HG03159 (cell line): ENCODE measurements around the gene IRX6.

Experiments
- ATAC-seq: cut with Tn5 transposase; IDR thresholded peaks from one replicate; pipeline ENCODE4 v1.9.1; 2021; ENCODE audit warnings: mild to moderate bottlenecking, moderate library complexity; ENCODE audit not compliant: unreplicated experiment

The IRX6 gene

GRCh38 chr16:55322327-55322726, 1.7 kb upstream of the IRX6 start:
- no peak for ATAC-seq

- ATAC-seq = no peak
Measured at GRCh38 chr16:55324285-55325079, 479 bp downstream of the IRX6 start.

DNA sequence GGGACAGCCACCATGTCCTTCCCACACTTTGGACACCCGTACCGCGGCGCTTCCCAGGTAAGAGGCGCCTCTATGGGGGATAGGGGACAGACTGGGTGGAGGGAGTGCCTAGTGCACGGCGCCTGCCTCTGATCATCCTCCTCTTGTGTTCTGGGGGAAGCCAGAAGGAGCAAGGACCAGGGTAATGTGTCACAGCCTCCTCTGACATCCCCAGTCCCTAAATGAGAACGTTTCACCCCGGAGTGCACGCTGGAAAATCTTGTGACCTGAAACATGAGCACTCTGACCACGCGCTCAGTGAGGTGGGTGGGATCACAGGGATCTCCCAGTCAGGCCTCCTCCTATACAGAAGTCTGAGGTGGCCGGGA, 1.1 kb downstream of the IRX6 start:
- no peak for ATAC-seq

- no peak for ATAC-seq
Measured at GRCh38 chr16:55325458-55326109, 1.6 kb downstream of the IRX6 start.

DNA sequence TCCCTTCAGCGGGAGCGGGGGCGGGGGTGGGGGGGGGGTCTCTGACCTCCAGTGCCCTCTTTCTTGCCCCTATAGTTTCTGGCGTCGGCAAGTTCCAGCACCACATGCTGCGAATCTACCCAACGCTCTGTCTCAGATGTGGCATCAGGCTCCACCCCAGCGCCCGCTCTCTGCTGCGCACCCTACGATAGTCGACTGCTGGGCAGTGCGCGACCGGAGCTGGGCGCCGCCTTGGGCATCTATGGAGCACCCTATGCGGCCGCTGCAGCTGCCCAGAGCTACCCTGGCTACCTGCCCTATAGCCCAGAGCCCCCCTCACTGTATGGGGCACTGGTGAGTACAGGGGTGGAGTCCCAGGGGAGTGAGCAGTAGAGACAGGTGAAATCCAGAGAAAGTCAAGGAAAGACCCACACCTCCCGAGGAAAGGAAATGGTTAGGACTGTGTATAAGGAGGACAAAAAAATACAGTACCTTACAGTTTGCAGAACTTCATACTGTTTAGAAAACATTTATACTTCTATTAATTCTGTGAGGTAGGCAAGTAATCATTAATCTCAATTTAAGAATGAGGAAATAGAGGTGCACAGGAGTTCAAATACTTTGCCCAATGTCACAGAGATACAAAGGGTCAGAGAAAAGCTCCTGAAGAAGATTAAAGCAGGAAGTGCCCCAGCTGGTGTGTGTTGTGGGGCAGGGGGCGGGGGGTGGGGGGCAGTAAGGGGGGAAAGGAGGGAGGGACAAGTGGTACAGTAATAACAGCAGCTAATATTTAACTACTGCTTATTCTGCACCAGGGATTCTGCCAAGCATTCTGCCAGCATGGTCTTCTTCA, 2.5 kb downstream of the IRX6 start:
- no peak for ATAC-seq

DNA sequence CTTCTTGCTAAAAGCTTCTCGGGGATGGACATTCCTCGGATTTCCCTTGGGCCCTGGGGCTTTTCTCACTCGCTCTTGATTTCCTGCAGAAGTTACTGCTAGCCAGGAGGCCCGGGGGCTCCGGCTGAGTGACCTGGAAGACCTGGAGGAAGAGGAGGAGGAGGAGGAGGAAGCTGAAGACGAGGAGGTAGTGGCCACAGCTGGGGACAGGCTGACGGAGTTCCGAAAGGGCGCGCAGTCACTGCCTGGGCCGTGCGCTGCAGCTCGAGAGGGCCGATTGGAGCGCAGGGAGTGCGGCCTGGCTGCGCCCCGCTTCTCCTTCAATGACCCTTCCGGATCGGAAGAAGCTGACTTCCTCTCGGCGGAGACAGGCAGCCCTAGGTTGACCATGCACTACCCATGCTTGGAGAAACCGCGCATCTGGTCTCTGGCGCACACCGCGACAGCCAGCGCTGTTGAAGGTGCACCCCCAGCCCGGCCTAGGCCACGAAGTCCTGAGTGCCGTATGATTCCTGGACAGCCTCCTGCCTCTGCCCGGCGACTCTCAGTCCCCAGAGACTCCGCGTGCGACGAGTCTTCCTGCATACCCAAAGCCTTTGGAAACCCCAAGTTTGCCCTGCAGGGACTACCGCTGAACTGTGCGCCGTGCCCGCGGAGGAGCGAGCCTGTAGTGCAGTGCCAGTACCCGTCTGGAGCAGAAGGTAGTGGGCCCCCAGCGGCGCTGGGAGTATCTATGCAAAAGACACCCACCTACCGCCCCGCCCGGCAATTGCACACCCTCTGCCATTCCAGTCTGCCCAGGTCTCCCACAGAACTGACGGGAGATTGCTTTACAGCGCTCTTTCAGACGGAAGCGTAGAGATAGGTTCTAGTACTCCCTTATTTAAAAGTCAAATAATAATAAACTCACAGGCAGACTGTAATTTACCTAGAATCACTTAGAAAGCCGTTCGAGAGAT, 4.9 kb downstream of the IRX6 start:
- no peak for ATAC-seq

DNA sequence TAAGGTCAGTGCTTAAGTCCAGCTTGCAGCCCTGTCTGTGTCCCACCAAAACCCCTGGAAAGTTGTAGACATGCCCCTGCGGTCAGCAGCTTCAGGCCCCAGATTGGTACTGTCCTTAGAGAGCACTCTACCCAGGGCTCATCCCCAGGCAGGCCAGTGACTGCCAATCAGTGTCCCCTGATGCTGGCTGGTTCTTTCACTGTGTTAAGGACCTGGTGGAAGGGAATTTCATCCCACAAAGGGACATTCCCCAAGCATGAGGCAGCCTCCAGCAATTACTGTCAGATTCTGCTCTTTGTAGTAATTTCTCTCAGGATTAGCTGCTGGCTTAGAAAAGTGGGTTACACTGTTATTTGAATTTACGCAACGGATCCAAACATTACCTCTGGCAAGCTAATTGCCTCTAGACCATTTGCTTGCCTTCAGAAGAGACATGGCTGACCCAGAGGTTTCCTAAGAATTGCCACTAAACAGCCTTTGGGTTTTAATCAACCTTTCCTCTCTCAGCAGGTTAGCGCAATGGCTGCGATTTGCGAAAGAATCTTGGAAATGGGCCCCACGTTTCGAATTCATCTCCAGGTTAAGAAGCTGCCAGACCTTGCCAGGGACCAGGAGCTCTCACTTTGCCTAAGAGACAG, 5.9 kb downstream of the IRX6 start:
- no peak for ATAC-seq

DNA sequence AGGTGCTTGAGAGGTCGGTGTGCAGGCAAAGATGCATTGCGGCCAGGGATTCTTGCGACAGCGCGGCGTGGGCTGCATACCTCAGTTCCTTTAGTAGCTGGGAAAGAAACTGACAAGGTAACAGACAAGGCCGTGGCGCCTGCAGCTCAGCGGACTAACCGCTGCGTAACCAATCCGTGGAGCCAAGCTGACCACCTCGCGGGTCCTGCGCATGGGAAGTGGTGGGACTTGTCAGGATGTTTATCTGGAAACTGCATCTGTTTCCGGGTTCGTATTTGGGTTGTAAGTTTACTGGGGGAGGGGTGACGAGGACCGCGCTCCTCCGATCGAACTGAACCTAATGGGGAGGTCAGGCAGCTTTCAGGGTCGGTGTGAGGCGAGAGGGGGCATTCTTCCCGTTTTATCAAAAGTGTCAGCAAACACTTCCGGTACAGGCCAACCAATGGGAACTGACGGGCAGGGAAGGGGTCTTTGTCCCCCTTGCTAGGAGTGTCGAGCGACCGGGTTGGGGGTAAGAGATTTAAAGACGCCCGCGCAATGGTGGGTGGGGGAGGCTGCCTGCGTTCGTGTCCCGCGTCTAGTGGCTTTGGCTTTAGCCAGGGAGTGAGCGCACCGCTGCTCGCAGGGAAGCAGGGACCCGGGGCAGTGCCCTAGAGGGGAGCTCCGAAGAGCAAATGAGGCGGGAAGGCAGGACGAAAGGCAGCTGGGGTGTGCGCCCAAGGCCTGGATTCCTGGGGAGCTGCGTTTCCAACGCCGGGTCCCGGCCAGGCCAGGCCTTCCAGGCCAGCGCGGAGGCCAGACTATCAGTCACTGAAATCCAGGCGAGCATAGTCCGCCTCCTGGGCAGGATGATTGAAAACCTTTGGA, 7.0 kb downstream of the IRX6 start:
- ATAC-seq = no peak

- ATAC-seq = no peak
Measured at GRCh38 chr16:55331648-55332185, 7.7 kb downstream of the IRX6 start.

DNA sequence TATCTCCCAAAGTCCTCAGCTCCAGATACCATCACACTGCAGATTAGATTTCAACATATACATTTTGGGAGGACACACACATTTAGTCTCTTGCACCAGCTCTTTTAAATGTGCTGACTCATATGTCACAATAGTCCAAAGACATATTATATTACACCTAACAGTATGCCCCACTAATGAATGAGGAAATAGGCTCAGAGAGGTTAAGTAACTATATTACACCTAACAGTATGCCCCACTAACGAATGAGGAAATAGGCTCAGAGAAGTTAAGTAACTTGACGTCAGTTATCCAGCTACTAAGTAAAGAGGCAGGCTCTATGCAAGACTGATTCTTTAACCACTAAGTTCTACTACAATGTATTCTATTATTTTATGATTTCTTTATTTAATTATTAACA, 9.7 kb downstream of the IRX6 start:
- peak; percentile 61 for ATAC-seq

DNA sequence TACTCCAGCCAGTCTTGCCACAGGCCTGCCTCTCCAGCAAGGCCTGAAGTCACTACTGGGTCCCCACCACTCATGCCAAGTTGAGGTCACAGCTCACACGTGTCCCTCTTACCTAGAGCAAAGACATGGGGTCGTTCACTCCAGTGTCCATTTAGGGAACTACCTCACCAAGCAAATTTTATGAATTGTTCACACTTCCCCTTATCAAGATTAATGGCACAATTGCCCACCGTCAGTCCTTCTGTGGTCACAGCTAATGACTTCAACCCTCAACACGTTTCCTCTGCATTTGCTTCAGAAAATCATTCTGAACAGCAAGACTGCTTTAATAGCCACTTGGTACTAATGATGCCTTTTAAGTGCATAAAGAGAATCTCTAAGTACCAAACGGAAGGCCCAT, 14.6 kb downstream of the IRX6 start:
- ATAC-seq = no peak

GRCh38 chr16:55340445-55340844, 16.4 kb downstream of the IRX6 start:
- no peak for ATAC-seq

DNA sequence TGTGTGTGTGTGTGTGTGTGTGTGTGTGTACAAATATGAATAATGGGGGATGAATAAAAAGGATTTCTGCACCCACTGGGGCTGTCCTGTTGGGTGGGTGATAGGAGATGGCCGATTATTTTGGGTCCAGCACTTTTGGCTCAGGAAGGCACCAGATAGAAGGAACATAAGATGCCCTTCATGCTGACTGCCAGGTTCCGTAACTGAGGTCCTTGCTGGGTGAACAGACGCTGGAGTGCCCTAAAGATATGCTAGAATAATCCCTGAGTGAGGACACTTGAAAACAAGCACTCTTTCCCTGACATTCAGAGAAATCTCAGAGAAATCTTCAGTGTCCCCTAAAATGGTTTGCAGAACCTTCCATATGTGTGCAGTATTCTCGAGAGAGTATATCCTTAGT, 17.7 kb downstream of the IRX6 start:
- ATAC-seq = no peak

GRCh38 chr16:55346475-55346874, 22.5 kb downstream of the IRX6 start:
- no peak for ATAC-seq

GRCh38 chr16:55349867-55350266, 25.9 kb downstream of the IRX6 start:
- no peak for ATAC-seq

DNA sequence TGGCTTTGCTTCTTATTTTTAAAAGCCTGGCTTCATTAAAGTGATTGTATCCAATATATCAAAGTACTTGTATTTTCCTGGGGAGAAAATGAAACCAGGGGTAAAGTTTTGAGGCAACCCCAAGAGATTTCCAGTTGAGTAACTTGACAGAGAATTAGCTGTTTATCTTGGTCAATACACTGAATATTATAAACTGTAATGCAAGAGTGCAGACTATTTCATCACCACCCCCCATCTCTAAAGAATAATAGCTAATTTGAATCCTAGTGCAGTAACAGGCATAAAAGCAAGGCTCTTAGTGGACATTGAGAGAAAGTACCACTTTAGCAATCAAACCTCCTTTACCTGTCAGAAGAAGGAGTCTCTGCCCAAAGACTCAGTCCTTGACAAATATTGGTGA, 27.0 kb downstream of the IRX6 start:
- no peak for ATAC-seq

- no peak for ATAC-seq
Measured at GRCh38 chr16:55351936-55352335, 27.9 kb downstream of the IRX6 start.

DNA sequence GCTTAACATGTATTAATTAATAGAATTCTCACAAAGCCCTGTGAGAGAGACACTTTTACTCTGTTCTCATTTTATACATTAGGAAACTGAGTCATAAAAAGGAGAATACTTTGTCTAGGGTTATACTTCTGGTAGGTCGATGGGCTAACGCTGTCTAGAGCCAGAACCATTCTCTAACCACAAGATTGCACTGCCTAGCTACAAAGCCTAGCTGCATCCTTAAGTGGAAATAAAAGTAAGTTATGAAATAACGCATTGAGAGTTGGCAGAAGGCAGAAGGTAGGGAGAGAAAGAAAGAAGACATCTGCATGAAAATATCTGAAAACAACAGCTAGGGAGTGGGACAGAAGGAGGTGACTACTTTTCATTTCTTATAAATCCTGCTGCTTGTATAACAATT, 33.2 kb downstream of the IRX6 start:
- ATAC-seq = no peak

DNA sequence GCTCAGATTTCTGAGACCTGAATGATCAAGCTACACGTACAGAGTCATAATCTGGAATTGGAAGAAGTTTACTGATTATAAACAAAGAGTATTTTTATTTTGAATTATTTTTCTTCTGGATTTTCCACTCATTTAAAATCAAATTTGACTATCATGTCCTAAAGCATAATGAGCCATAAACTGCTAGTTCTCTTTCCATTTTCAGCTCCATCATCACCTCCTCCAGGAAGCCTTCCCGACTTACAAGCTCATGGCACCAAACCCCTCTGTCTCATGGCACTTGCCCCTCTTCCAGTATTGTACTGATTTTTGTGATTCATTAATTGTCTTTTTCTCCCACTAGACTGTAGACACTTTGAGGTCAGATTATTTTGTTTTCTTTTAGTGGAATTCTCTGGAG, 35.9 kb downstream of the IRX6 start:
- no peak for ATAC-seq
